Activated CD4-positive, alpha-beta T cell treated with anti-CD3 and anti-CD28 coated beads, Interleukin-2, amount 10 ng/mL, durations not matched to agents 7 days and 5 days (primary cell): ENCODE data around the gene OLFML2A. TPM values are rescaled to one million over a fixed set of nuclear protein-coding genes. Genes with fewer than 3 reads are reported as not detected.

Experiments
- CTCF ChIA-PET: fragments of 350-600 bp; sonication (Branson Sonifier 250); formaldehyde crosslinking; loops from one replicate; lab custom pipeline; 2021; ENCODE audit warnings: antibody characterized with exemption; lab: Charles Lee
- POLR2A ChIA-PET: fragments of 350-600 bp; sonication (Branson Sonifier 250); formaldehyde crosslinking; loops from one replicate; lab custom pipeline; 2021; ENCODE audit warnings: antibody characterized with exemption; lab: Charles Lee
- DNase-seq: peaks from one replicate; pipeline ENCODE4 v3.0.0-alpha.2; 2020
- H3K27ac Mint-ChIP-seq: one replicate; pipeline ENCODE4 v1.8.0; 2021; ENCODE audit warnings: mild to moderate bottlenecking, moderate library complexity, mixed read lengths
- H3K27me3 Mint-ChIP-seq: one replicate; pipeline ENCODE4 v1.8.0; 2021; ENCODE audit warnings: mixed read lengths
- H3K36me3 Mint-ChIP-seq: one replicate; pipeline ENCODE4 v1.8.0; 2021; ENCODE audit warnings: low read depth, mixed read lengths
- H3K4me1 Mint-ChIP-seq: one replicate; pipeline ENCODE4 v1.8.0; 2021; ENCODE audit warnings: mixed read lengths
- H3K4me3 Mint-ChIP-seq: one replicate; pipeline ENCODE4 v1.8.0; 2021; ENCODE audit warnings: mild to moderate bottlenecking, moderate library complexity, mixed read lengths
- H3K9me3 Mint-ChIP-seq: one replicate; pipeline ENCODE4 v1.8.0; 2021; ENCODE audit warnings: mixed read lengths
- total RNA-seq, 2 experiments: library from RNA; stranded (reverse); gene quantifications; one replicate each; pipeline ENCODE4 v1.2.3, GENCODE V29; 2021

The OLFML2A gene
- total RNA-seq, 2 experiments from 2014 or later = not detected

- Mint-ChIP-seq H3K4me3 (no peak overlapping the region), H3K9me3 (no peaks in the 10 kb centered on the region), H3K4me1 (peaks cover 9% of the 10 kb centered on the region), H3K27me3 (peaks cover 87% of the 10 kb centered on the region), H3K27ac (no peak overlapping the region), H3K36me3 (no peaks in the 10 kb centered on the region)
- DNase-seq = no peak
- CTCF ChIA-PET = interaction anchor here (0.6 to 1.8 kb wide), 3 partner anchors 31 to 190 kb away, joined by 3 to 8 read pairs (median 3); partner anchors contain the start of gene WDR38
- POLR2A ChIA-PET = interaction anchor here (0.5 kb wide), 1 partner anchor 104 kb away, joined by 4 read pairs; no protein-coding TSS in a partner anchor
Measured at GRCh38 chr9:124764774-124765438, 12.0 kb upstream of the OLFML2A start.

GRCh38 chr9:124765439-124765835 is 11.5 kb upstream of the OLFML2A start:
- DNase-seq = no peak
- Mint-ChIP-seq H3K27me3 (peaks cover 90% of the 10 kb centered on the region), H3K9me3 (no peaks in the 10 kb centered on the region), H3K36me3 (no peaks in the 10 kb centered on the region), H3K4me3 (no peak overlapping the region), H3K27ac (no peak overlapping the region), H3K4me1 (peaks cover 12% of the 10 kb centered on the region)
- POLR2A ChIA-PET = interaction anchor here (0.5 kb wide), 1 partner anchor 105 kb away, joined by 4 read pairs; no protein-coding TSS in a partner anchor
- CTCF ChIA-PET = interaction anchor here (0.5 to 1.1 kb wide), 5 partner anchors 31 to 190 kb away, joined by 3 to 5 read pairs (median 3); partner anchors contain the start of gene WDR38

- no peaks in the 10 kb centered on the region for H3K9me3 Mint-ChIP-seq
- POLR2A ChIA-PET = no interaction called here
Measured at GRCh38 chr9:124766326-124766725, 10.6 kb upstream of the OLFML2A start.

GRCh38 chr9:124766815-124767554 is 9.9 kb upstream of the OLFML2A start:
- ChIA-PET POLR2A (no interaction called here), CTCF (interaction anchor here (1.0 to 1.4 kb wide), 2 partner anchors 33 to 86 kb away, joined by 3 to 4 read pairs; partner anchors contain the start of gene WDR38)
- H3K27me3 Mint-ChIP-seq = peaks cover 81% of the 10 kb centered on the region

More at GRCh38 chr9:124766326-124766725, 10.6 kb upstream of the OLFML2A start:
- peaks cover 14% of the 10 kb centered on the region for H3K4me1 Mint-ChIP-seq
- H3K36me3 Mint-ChIP-seq = no peaks in the 10 kb centered on the region
- CTCF ChIA-PET = interaction anchor here (0.9 to 1.4 kb wide), 3 partner anchors 32 to 87 kb away, joined by 3 to 5 read pairs (median 3); partner anchors contain the start of gene WDR38
- no peak for DNase-seq
- H3K27me3 Mint-ChIP-seq = peaks cover 84% of the 10 kb centered on the region
- H3K4me3 Mint-ChIP-seq = no peak overlapping the region
- H3K27ac Mint-ChIP-seq = no peak overlapping the region

GRCh38 chr9:124767821-124768220 is 9.1 kb upstream of the OLFML2A start:
- H3K27me3 Mint-ChIP-seq = peaks cover 80% of the 10 kb centered on the region
- no peak overlapping the region for H3K27ac Mint-ChIP-seq
- POLR2A ChIA-PET = no interaction called here
- DNase-seq = no peak
- CTCF ChIA-PET = interaction anchor here (1.4 to 10.2 kb wide), 2 partner anchors 34 to 87 kb away, joined by 3 to 173 read pairs; partner anchors contain the start of gene WDR38
- peaks cover 27% of the 10 kb centered on the region for H3K4me1 Mint-ChIP-seq
- no peaks in the 10 kb centered on the region for H3K9me3 Mint-ChIP-seq
- H3K36me3 Mint-ChIP-seq = no peaks in the 10 kb centered on the region
- H3K4me3 Mint-ChIP-seq = no peak overlapping the region

More at GRCh38 chr9:124766815-124767554, 9.9 kb upstream of the OLFML2A start:
- no peak overlapping the region for H3K4me3 Mint-ChIP-seq
- no peaks in the 10 kb centered on the region for H3K9me3 Mint-ChIP-seq
- no peak overlapping the region for H3K27ac Mint-ChIP-seq
- no peaks in the 10 kb centered on the region for H3K36me3 Mint-ChIP-seq
- peaks cover 19% of the 10 kb centered on the region for H3K4me1 Mint-ChIP-seq
- no peak for DNase-seq

- H3K4me1 Mint-ChIP-seq = peaks cover 29% of the 10 kb centered on the region
- CTCF ChIA-PET = interaction anchor here (10.2 kb wide), 1 partner anchor 86 kb away, joined by 173 read pairs; the partner anchor contains the start of gene WDR38
- no peaks in the 10 kb centered on the region for H3K9me3 Mint-ChIP-seq
- no peaks in the 10 kb centered on the region for H3K36me3 Mint-ChIP-seq
- no peak overlapping the region for H3K27ac Mint-ChIP-seq
- H3K27me3 Mint-ChIP-seq = peaks cover 77% of the 10 kb centered on the region
- DNase-seq = no peak
- H3K4me3 Mint-ChIP-seq = no peak overlapping the region
- POLR2A ChIA-PET = no interaction called here
Measured at GRCh38 chr9:124768334-124768733, 8.6 kb upstream of the OLFML2A start.

- POLR2A ChIA-PET = interaction anchor here (0.6 kb wide), 1 partner anchor 27 kb away, joined by 4 read pairs; no protein-coding TSS in a partner anchor
- peaks cover 76% of the 10 kb centered on the region for H3K27me3 Mint-ChIP-seq
- no peak overlapping the region for H3K27ac Mint-ChIP-seq
- CTCF ChIA-PET = interaction anchor here (0.6 to 10.2 kb wide), 4 partner anchors 20 to 1008 kb away, joined by 3 to 173 read pairs (median 4); partner anchors contain the start of gene WDR38
- H3K36me3 Mint-ChIP-seq = no peaks in the 10 kb centered on the region
- DNase-seq = no peak
- no peaks in the 10 kb centered on the region for H3K9me3 Mint-ChIP-seq
- peak overlapping the region; percentile 77 for H3K4me3 Mint-ChIP-seq
- H3K4me1 Mint-ChIP-seq = peaks cover 35% of the 10 kb centered on the region
Measured at GRCh38 chr9:124768750-124769548, 8.0 kb upstream of the OLFML2A start.

GRCh38 chr9:124769549-124770358 is 7.2 kb upstream of the OLFML2A start:
- peaks cover 69% of the 10 kb centered on the region for H3K27me3 Mint-ChIP-seq
- CTCF ChIA-PET = interaction anchor here (0.6 to 10.2 kb wide), 9 partner anchors 21 to 1998 kb away, joined by 3 to 173 read pairs (median 3); partner anchors contain the start of genes ARPC5L and WDR38
- peak; percentile 16 for DNase-seq
- no peaks in the 10 kb centered on the region for H3K36me3 Mint-ChIP-seq
- peaks cover 42% of the 10 kb centered on the region for H3K4me1 Mint-ChIP-seq
- no peak overlapping the region for H3K27ac Mint-ChIP-seq
- no peaks in the 10 kb centered on the region for H3K9me3 Mint-ChIP-seq
- POLR2A ChIA-PET = interaction anchor here (0.6 kb wide), 1 partner anchor 26 kb away, joined by 4 read pairs; no protein-coding TSS in a partner anchor
- peak overlapping the region; percentile 77 for H3K4me3 Mint-ChIP-seq

GRCh38 chr9:124770359-124771020 is 6.4 kb upstream of the OLFML2A start:
- H3K4me3 Mint-ChIP-seq = peak overlapping the region; percentile 77

GRCh38 chr9:124771021-124771866 is 5.7 kb upstream of the OLFML2A start, which contains the start of gene NR6A1:
Gene NR6A1, minus strand, starts transcription at chr9:124771311.
- CTCF ChIA-PET = interaction anchor here (0.5 to 10.2 kb wide), 15 partner anchors 8 to 1607 kb away, joined by 3 to 173 read pairs (median 4); partner anchors contain the start of genes ARPC5L and WDR38
- Mint-ChIP-seq H3K9me3 (no peaks in the 10 kb centered on the region), H3K4me1 (peaks cover 44% of the 10 kb centered on the region), H3K27ac (peak within 1 kb of the TSS; percentile 91), H3K36me3 (no peaks in the 10 kb centered on the region), H3K4me3 (peak within 1 kb of the TSS; percentile 78), H3K27me3 (peaks cover 66% of the 10 kb centered on the region)
- POLR2A ChIA-PET = no interaction called here
- peak; percentile 95 for DNase-seq

More at GRCh38 chr9:124770359-124771020, 6.4 kb upstream of the OLFML2A start:
- DNase-seq = peak; percentile 22
- H3K36me3 Mint-ChIP-seq = no peaks in the 10 kb centered on the region
- H3K27me3 Mint-ChIP-seq = peaks cover 66% of the 10 kb centered on the region
- H3K4me1 Mint-ChIP-seq = peaks cover 42% of the 10 kb centered on the region
- no peak overlapping the region for H3K27ac Mint-ChIP-seq
- H3K9me3 Mint-ChIP-seq = no peaks in the 10 kb centered on the region
- ChIA-PET CTCF (interaction anchor here (0.6 to 10.2 kb wide), 13 partner anchors 9 to 1999 kb away, joined by 3 to 173 read pairs (median 3); partner anchors contain the start of genes ARPC5L and WDR38), POLR2A (no interaction called here)
